Skeletal muscle cell (primary cell): ENCODE measurements around the gene EVL.

ENCODE experiments used
- DNase-seq: peaks from one replicate; pipeline ENCODE4 v3.0.0-alpha.2; 2010; ENCODE audit warnings: low read depth
- H3K4me3 ChIP-seq: 2 replicates; pipeline ENCODE4 v1.5.1; 2011; ENCODE audit warnings: low read depth, mild to moderate bottlenecking, control low read depth, low read length, moderate library complexity

EVL gene

GRCh38 chr14:100119251-100119650, 54.0 kb downstream of the EVL start:
- H3K4me3 ChIP-seq: no peak overlapping the region
- DNase-seq: no peak

GRCh38 chr14:100120522-100121269, 55.5 kb downstream of the EVL start:
- no peak for DNase-seq
- no peak overlapping the region for H3K4me3 ChIP-seq

- no peak overlapping the region for H3K4me3 ChIP-seq
- no peak for DNase-seq
Measured at GRCh38 chr14:100121643-100122480, 56.6 kb downstream of the EVL start.

GRCh38 chr14:100122481-100123223, 57.4 kb downstream of the EVL start:
- no peak overlapping the region for H3K4me3 ChIP-seq
- DNase-seq: no peak

GRCh38 chr14:100123618-100124017, 58.4 kb downstream of the EVL start:
- H3K4me3 ChIP-seq: no peak overlapping the region
- no peak for DNase-seq

- no peak overlapping the region for H3K4me3 ChIP-seq
Measured at GRCh38 chr14:100124551-100125088, 59.4 kb downstream of the EVL start.

GRCh38 chr14:100126401-100126800, 61.2 kb downstream of the EVL start:
- no peak for DNase-seq
- no peak overlapping the region for H3K4me3 ChIP-seq

More at GRCh38 chr14:100124551-100125088, 59.4 kb downstream of the EVL start:
- no peak for DNase-seq

GRCh38 chr14:100127853-100128455, 62.7 kb downstream of the EVL start:
- no peak overlapping the region for H3K4me3 ChIP-seq
- DNase-seq: no peak

- no peak overlapping the region for H3K4me3 ChIP-seq
- no peak for DNase-seq
Measured at GRCh38 chr14:100128688-100129087, 63.5 kb downstream of the EVL start.

GRCh38 chr14:100129161-100129589, 64.0 kb downstream of the EVL start:
- no peak for DNase-seq
- H3K4me3 ChIP-seq: no peak overlapping the region

GRCh38 chr14:100130521-100130920, 65.3 kb downstream of the EVL start:
- no peak overlapping the region for H3K4me3 ChIP-seq
- no peak for DNase-seq

GRCh38 chr14:100131181-100131580, 66.0 kb downstream of the EVL start:
- DNase-seq: no peak
- no peak overlapping the region for H3K4me3 ChIP-seq

- DNase-seq: no peak
- H3K4me3 ChIP-seq: no peak overlapping the region
Measured at GRCh38 chr14:100132161-100132902, 67.1 kb downstream of the EVL start.

- no peak for DNase-seq
- no peak overlapping the region for H3K4me3 ChIP-seq
Measured at GRCh38 chr14:100132903-100133510, 67.8 kb downstream of the EVL start.

- no peak overlapping the region for H3K4me3 ChIP-seq
- no peak for DNase-seq
Measured at GRCh38 chr14:100134586-100134985, 69.4 kb downstream of the EVL start.

GRCh38 chr14:100135073-100135472, 69.9 kb downstream of the EVL start:
- no peak for DNase-seq
- H3K4me3 ChIP-seq: no peak overlapping the region

GRCh38 chr14:100135784-100136183, 70.6 kb downstream of the EVL start:
- no peak for DNase-seq
- H3K4me3 ChIP-seq: no peak overlapping the region

GRCh38 chr14:100137173-100137572, 72.0 kb downstream of the EVL start:
- H3K4me3 ChIP-seq: no peak overlapping the region
- DNase-seq: no peak
